Measurements from ENCODE around the gene UGT1A6.

The UGT1A6 gene

GRCh38 chr2:233758141-233758540, 65.5 kb downstream of the UGT1A6 start:
- no peak for DNase-seq (ENCODE audit: low read depth)
- no peak overlapping the region for H3K4me3 ChIP-seq (replicated peaks; ENCODE audit: low read depth, low read length)
- TF ChIP-seq, protein P1, sequence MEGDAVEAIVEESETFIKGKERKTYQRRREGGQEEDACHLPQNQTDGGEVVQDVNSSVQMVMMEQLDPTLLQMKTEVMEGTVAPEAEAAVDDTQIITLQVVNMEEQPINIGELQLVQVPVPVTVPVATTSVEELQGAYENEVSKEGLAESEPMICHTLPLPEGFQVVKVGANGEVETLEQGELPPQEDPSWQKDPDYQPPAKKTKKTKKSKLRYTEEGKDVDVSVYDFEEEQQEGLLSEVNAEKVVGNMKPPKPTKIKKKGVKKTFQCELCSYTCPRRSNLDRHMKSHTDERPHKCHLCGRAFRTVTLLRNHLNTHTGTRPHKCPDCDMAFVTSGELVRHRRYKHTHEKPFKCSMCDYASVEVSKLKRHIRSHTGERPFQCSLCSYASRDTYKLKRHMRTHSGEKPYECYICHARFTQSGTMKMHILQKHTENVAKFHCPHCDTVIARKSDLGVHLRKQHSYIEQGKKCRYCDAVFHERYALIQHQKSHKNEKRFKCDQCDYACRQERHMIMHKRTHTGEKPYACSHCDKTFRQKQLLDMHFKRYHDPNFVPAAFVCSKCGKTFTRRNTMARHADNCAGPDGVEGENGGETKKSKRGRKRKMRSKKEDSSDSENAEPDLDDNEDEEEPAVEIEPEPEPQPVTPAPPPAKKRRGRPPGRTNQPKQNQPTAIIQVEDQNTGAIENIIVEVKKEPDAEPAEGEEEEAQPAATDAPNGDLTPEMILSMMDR (IDR thresholded peaks at IDR 0.05; ENCODE audit: low read length, missing control alignments) = no peak

- TF ChIP-seq, protein P1 (IDR thresholded peaks at IDR 0.05; ENCODE audit: low read length, missing control alignments) = no peak
- H3K4me3 ChIP-seq (replicated peaks; ENCODE audit: low read depth, low read length) = no peak overlapping the region
- peak; percentile 66 for DNase-seq (ENCODE audit: low read depth)
These were observed 66.2 kb downstream of the UGT1A6 start for GRCh38 chr2:233758849-233759248.

- no peak within 1 kb of the TSS for H3K4me3 ChIP-seq (replicated peaks; ENCODE audit: low read depth, low read length)
- TF ChIP-seq, protein P1 (IDR thresholded peaks at IDR 0.05; ENCODE audit: low read length, missing control alignments) = no peak
- no peak for DNase-seq (ENCODE audit: low read depth)
These were observed 67.4 kb downstream of the UGT1A6 start, which contains the start of gene UGT1A1 for GRCh38 chr2:233760043-233760442. Gene UGT1A1, plus strand, starts transcription at chr2:233760270. Its CDS starts 18 bp downstream, at chr2:233760288.

GRCh38 chr2:233761040-233761769, 68.5 kb downstream of the UGT1A6 start:
- no peak overlapping the region for H3K4me3 ChIP-seq (replicated peaks; ENCODE audit: low read depth, low read length)
- TF ChIP-seq, protein P1 (IDR thresholded peaks at IDR 0.05; ENCODE audit: low read length, missing control alignments) = no peak
- peak; percentile 4 for DNase-seq (ENCODE audit: low read depth)

GRCh38 chr2:233764264-233764663, 71.6 kb downstream of the UGT1A6 start:
- peak; percentile 66 for DNase-seq (ENCODE audit: low read depth)
- TF ChIP-seq, protein P1 (IDR thresholded peaks at IDR 0.05; ENCODE audit: low read length, missing control alignments) = no peak
- H3K4me3 ChIP-seq (replicated peaks; ENCODE audit: low read depth, low read length) = no peak overlapping the region

DNA sequence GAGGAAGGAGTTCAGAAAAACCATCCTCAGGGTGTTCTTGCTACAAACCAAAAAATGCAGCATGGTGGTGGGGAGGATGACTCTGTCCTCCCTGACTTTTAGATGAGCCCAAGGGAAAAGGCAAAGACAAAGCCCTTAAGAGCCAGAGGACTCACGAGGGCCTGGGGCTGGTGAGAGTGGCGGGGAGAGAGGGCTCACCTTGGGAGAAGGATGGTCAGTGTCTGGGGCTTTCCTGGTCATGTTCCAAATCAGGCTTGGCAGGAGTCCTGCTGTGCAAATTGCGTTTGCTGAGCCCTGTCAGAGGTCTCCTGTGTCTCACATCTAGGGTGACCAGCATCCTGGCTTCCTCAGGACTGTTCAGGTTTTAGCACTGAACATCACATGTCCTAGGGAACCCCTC, 72.1 kb downstream of the UGT1A6 start:
- no peak for DNase-seq (ENCODE audit: low read depth)
- no peak overlapping the region for H3K4me3 ChIP-seq (replicated peaks; ENCODE audit: low read depth, low read length)
- TF ChIP-seq, protein P1 (IDR thresholded peaks at IDR 0.05; ENCODE audit: low read length, missing control alignments) = no peak

DNA sequence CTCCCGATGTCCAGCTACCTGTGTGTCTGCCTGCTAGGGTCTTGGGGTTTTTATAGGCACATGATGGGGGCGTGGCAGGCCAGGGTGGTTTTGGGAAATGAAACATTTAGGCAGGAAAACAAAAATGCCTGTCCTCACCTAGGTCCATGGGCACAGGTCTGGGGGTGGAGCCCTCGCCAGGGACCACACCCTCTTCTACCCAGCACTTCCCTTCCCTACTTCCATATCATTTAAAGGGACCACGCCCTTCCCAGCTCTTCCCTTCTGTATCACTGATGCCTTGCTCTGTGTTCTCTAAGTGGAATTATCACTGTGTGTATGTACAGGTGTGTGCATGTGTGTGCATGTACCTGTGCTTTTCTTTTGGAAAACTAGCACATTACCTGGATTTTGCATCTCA, 73.7 kb downstream of the UGT1A6 start:
- no peak for DNase-seq (ENCODE audit: low read depth)
- no peak overlapping the region for H3K4me3 ChIP-seq (replicated peaks; ENCODE audit: low read depth, low read length)
- TF ChIP-seq, protein P1 (IDR thresholded peaks at IDR 0.05; ENCODE audit: low read length, missing control alignments) = no peak

All from fibroblast of pulmonary artery (primary cell).